AG04449 (cell line): ENCODE results near the gene KDM5A.

Experiments
- CTCF ChIA-PET: fragments of 350-600 bp; formaldehyde crosslinking; extraction: SDS; loops from one replicate; lab custom pipeline; 2021; ENCODE audit warnings: antibody characterized with exemption; lab: Yijun Ruan, JAX
- POLR2A ChIA-PET: fragments of 400-600, 350-600 bp; formaldehyde crosslinking; extraction: SDS; loops from one replicate; lab custom pipeline; 2020; ENCODE audit warnings: antibody characterized with exemption, inconsistent platforms; lab: Yijun Ruan, JAX
- DNase-seq: peaks from one replicate; pipeline ENCODE4 v3.0.0-alpha.2; 2010; ENCODE audit warnings: low read depth, low spot score
- H3K4me3 ChIP-seq: 2 replicates; pipeline ENCODE4 v1.5.1; 2011; ENCODE audit warnings: low read depth, mild to moderate bottlenecking, control low read depth, low read length
- CTCF ChIP-seq: IDR thresholded peaks from one replicate; pipeline ENCODE4 v1.5.1; 2011; ENCODE audit warnings: mild to moderate bottlenecking, moderate library complexity, low read length, control low read depth, inconsistent platforms; ENCODE audit not compliant: insufficient read depth; ENCODE audit errors: missing control alignments

KDM5A gene

GRCh38 chr12:278046-278445 is 111.1 kb downstream of the KDM5A start:
- ChIA-PET POLR2A (no interaction called here), CTCF (no interaction called here)
- TF ChIP-seq CTCF, result no peak
- H3K4me3 ChIP-seq, result no peak overlapping the region
- no peak for DNase-seq

GRCh38 chr12:275812-276211 is 113.3 kb downstream of the KDM5A start:
- TF ChIP-seq CTCF, result no peak

GRCh38 chr12:273382-273781 is 115.7 kb downstream of the KDM5A start:
- TF ChIP-seq CTCF, result no peak
- ChIA-PET CTCF (no interaction called here), POLR2A (no interaction called here)
- no peak for DNase-seq
- no peak overlapping the region for H3K4me3 ChIP-seq

More at GRCh38 chr12:275812-276211, 113.3 kb downstream of the KDM5A start:
- no peak for DNase-seq
- H3K4me3 ChIP-seq, result no peak overlapping the region
- CTCF ChIA-PET, result no interaction called here
- POLR2A ChIA-PET, result no interaction called here

GRCh38 chr12:272942-273341 is 116.2 kb downstream of the KDM5A start:
- no peak for TF ChIP-seq CTCF
- no peak for DNase-seq
- CTCF ChIA-PET, result no interaction called here
- POLR2A ChIA-PET, result no interaction called here
- H3K4me3 ChIP-seq, result no peak overlapping the region

GRCh38 chr12:271161-271560 is 118.0 kb downstream of the KDM5A start:
- no peak for TF ChIP-seq CTCF
- no peak for DNase-seq
- CTCF ChIA-PET, result no interaction called here
- POLR2A ChIA-PET, result no interaction called here
- no peak overlapping the region for H3K4me3 ChIP-seq

- no peak for TF ChIP-seq CTCF
- ChIA-PET POLR2A (no interaction called here), CTCF (interaction anchor here (1.8 kb wide), 1 partner anchor 11 kb away, joined by 6 read pairs; no protein-coding TSS in a partner anchor)
- no peak for DNase-seq
- H3K4me3 ChIP-seq, result no peak overlapping the region
These were observed 119.9 kb downstream of the KDM5A start for GRCh38 chr12:269191-269590.
